HT1080 (cell line): ENCODE results near the gene DPYD. TPM values are rescaled to one million over a fixed set of nuclear protein-coding genes. Genes with fewer than 3 reads are reported as not detected.

Experiments
- DNase-seq: peaks from one replicate; pipeline ENCODE4 v3.0.0-alpha.2; 2015; ENCODE audit warnings: low read depth
- total RNA-seq: library from RNA; depleted of rRNA; stranded (reverse); fragments of >200 nt; shearing (Covaris generic); gene quantifications from 2 replicates; pipeline ENCODE4 v1.2.3, GENCODE V29; 2014

Gene DPYD
- total RNA-seq, 1 experiment from 2014 or later = 24.1 TPM

DNA sequence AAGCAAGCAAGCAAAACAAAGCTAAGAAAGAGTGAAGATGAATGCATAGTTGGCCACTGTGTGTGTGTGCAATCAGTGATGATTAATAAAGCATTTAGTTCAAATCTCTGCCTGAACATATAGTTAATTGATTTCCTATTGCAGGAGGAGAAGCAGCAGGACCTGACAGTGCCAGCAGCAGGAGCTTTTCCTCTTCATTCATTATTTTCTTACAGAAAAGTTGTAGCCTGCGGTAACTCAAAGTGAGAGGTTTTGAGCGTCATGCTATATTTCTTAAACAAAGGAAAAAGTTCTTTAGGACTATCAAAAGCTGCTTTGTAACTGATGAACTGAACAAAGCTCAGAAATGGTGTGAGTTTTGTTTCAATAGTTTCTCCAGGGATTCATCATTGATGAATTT lies 819.3 kb downstream of the DPYD start:
- DNase-seq = no peak

DNA sequence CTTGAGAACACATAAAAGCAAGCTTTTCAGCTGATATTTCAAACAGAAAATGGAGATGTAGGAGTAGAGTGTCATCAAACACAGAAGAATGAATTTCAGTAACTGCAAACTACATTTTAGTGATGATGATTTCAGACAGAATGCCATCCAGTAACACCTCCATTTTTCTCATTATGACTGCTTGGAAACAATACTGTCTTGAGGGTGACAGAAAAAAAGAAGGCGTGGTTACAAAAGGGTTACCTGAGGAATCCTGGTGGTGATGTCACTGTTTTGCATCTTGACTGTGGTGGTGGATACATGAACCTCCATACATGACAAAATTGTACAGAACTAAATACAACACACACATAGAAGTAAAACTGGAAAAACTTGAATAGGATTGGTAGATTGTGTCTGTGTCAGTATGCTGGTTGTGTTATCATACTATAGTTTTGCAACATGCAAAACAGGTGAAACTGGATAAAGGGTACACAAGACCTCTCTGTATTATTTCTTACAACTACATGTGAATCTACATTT lies 823.4 kb downstream of the DPYD start:
- no peak for DNase-seq

DNA sequence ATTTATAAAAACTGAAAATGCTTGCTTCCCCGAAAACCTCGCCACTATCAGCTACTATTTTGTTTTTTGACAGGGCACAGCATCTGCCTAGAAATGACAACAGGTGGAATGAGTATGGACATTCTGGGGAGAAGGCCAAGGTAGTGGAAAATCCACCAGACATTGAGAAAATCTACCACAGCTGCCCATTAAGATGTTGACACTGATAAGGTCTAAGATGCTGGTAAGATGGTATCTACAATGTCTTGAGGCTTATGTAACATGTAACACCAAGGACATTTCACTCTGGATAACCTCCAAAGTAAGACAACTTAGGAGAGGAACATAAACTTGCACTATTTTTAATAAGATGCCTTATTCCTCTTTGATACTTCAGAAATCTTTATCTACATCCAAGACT lies 825.1 kb downstream of the DPYD start:
- DNase-seq = no peak

DNA sequence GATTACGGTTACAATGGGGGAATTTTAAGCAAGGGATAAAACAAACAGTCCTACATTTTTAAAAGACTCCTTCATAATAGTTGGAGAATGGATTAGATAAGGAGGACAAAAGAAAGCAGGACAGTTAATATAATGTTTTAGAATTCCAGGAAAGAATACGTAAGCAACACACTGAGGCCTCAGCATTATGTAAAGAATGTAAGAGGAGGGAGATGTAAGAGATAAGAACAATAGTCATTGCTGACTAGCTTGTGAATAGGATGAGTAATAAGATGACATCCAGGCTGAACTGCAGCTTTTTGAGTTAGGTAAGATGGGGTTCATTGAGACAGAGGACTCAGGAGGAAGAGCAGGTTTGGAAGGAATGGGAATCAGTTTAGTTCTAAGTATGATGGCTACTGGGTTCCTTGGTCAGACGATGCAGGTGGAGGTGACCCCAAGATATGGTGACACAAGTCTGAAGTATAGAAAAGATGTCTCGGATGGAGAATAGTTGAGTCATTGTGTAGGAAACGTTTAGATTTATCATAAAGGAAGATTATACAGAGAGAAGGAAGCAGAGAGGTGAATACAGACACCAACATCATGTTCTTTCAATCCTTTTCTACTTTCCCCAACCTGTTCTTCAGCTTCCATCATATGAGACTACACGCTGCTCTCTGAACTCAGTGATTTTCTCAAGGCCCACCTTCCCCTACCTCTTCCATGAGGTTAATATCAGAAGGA lies 826.4 kb downstream of the DPYD start:
- DNase-seq = peak; percentile 88

DNA sequence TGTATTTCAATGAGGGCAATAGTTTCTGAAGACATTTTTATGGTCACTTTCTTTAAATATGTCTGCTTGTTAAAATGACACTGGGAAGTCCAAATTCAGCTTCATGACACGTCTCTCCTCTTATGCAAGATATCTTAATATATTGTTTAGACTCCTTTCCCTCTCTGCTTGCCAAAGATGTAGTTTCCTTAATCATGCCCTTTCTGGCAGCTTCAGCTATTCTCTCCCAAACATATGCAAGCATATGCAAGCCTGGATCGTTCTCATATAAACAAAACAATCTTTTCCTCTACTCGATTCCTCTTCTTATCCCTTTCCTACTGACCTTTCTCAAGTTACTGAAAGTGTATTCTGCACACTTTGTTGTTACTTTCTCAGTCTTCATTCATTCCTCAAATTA lies 827.1 kb downstream of the DPYD start:
- no peak for DNase-seq

DNA sequence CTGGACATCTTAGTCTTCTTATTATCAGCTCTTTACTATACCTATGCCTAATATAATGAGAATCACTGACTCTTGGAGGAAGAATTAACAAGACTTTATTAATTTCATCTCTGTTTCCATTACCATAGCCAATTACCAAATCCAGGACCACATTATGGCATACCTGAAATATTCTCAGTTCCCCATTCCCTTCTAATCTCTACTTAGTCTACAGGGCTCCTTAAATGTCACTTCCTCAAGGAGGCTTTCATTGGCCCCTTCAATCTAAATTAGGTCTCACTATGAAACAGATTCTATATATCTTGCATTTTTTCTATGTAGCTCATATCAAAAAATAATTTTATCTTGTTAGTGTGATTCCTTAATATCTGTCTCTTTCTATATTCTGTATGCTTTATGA lies 828.0 kb downstream of the DPYD start:
- no peak for DNase-seq

DNA sequence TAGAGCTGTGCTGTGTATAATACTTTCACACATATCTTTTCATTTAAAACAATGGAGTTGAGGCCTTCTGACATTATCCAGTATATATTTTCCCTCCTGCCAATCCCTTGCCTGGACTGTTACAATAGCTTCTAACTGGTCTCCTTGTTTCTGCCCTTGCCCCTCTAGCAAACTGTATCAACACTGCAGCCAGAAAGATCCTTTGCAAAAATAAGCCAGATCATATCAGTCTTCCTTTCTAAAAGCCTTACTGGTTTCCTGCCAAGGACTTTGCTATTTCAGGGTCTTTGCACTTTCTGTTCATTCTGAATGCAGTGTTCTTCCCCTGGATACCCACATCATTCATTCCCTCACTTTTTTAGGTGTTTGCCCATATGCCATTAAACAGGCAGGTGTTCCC lies 829.2 kb downstream of the DPYD start:
- no peak for DNase-seq

DNA sequence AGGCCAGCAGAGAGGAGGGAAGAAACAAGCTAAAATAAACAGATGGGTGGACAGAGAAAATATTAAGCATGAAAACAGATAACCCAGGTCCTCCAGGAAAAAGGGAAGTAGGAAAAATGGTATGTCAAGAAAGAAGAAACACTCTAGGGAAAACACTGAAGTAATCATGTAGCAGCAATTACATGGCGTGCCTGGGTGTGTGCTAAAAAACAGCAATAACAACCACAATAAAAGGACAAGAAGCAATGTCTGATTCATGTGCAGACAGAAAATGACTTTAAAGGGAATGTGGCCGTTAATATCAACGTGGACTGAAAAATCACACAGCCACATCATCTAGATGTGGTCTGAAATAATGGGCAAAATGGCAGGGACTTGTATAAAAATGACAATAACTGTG lies 829.6 kb downstream of the DPYD start:
- DNase-seq = no peak

DNA sequence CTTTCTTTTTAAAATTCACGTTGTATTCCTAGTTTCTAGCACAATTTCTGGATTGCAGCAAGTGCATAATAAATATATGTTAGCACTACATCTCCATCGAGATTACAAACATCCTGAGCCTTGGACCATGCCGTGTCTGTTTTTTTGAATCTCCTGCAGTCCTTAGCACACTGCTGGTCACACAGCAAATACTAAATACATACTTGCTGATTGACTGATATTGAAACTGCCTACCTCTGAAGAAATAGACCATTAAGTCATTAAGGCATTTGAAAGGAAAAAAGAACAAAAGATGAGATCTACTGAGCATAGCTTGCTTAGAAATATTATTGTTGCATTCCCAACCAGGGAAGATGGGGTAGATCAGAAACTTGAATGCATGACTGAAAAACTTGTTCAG lies 830.1 kb downstream of the DPYD start:
- no peak for DNase-seq

DNA sequence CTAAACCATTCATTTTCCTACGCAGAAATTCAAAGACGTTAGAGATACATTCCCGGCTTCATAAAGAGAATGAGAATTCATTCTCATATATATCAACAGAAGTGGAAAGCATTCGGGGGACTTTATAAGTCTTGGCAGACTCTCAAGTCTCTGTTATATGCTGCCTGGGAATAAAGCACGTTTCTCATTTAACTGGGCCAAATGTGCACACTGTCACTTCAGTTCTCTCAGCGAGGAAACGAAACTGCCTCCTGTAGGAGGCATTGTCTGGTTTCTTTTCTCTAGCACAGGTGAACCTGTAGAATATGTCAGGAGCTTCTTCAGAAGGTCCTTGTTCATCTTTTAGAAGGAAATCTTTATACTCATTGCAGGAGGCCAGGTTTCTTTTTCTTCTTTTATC lies 831.7 kb downstream of the DPYD start:
- DNase-seq = no peak

DNA sequence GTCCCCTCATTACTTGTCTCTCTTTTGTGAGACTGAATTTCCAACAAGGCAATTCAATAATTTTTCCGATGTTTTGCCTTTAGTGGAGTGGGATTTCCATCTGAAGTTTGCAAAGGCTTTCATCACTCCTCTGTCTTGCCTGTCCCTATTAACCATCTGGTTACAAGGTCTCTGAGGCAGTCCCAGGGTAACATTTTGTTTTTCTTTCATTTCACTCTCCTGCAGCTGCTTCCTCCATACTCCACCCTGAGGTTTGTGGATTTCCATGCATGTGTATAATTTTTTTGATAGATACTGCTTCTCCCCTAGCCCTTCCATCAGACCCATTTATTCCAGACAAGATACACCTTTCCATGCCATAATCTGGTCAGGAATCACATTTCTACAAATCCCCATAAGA lies 832.4 kb downstream of the DPYD start:
- no peak for DNase-seq

DNA sequence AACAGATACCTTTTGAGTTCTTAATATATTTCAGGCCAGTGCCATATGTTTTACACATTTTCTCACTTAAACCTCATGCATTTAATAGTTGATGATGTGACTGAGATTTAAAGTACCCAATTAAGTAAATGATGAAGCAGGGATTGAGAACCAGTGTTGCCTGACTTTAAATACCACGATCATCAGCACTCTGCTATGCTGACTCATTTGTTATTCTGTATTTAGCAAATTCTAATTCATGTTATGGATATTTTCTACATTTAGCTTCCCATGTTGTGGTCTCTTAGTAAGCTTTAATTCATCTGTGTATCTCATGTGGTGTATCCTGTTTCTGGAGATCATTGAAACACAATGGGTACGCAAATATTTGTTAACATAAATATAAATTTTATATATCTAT lies 836.3 kb downstream of the DPYD start:
- no peak for DNase-seq

DNA sequence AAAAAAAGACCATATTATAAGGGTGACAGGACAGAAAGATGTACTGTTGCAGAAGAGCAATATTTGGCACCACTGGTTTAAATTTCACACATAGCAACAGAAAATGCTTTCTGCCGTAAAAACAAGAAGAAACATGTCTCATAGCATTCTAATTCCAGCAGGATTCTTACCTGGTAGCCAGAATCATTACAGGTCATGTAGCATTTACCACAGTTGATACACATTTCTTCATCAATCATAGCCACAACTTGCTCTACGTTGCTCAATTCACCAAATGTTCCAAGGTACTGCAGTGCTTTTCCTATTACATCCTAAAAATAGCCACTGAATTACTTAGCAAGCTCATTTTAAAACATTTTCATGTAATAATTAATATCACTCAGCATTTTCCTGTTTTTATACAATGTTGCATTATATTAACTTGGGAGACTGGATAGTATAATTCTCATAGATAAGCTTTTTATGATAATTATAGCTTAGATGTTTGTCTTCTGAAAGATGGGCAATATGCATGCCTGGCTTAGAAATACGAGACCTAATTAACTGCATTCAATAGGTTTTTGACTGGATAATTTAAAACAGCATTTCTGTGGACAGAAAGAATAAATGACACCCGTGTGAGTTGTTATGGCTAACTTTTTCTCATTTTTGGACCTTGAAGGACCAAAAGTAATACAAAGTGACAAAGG lies 838.5 kb downstream of the DPYD start:
- no peak for DNase-seq

DNA sequence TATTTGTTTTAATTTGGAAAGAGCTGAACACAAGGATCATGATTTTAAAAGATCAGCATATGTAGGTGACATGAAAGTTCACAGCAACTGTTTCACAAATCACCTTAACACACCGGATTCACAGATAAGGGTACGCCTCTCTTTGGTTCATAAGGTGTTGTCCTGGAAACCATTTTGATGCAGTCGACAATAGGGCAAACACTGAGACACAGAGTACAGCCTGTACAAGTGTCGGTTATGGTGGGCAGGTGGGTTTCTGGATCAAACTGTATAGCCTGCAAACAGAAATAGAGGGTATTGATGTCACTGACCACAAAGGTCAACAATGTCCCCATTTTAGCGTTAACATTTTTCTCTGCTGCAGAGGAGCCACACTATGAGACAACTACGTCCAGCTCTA lies 842.0 kb downstream of the DPYD start:
- no peak for DNase-seq

DNA sequence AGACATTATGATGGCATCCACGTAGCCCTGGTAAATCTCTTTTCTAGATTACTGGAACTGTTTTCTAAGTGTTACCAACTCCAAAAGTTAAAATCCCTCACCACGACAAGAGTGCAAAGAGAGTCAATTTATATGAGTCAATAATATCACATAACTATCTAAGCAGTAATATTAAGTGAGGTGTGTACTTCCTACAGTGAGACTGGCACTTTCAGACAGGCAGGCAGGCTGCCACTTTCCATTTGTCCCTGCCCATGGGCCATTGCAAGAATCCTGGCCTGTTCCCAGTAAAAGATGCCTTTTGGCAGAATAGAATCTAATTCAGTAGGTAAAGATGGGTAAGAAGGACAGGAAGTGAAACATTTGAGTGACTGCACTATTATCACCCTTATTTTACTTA lies 843.6 kb downstream of the DPYD start:
- no peak for DNase-seq

DNA sequence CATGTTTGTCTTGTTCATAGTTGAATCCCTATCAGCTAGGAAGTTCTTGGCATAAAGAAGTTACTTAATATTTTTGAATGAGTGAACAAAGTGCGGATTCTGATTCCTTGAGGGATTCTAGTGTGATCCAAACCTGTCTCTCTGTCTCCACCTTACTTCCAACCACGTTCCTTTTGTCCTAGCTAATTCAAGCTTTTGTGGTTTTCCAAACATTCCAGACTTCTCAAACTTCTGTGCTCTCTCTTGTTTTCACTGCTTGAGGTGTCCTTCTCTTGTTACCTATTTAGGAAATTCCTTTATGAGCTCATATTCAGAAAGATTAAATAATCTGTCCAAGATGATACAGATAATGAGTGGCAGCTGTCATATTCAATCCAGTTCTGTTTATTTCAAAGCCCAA lies 846.1 kb downstream of the DPYD start:
- DNase-seq = peak; percentile 8

DNA sequence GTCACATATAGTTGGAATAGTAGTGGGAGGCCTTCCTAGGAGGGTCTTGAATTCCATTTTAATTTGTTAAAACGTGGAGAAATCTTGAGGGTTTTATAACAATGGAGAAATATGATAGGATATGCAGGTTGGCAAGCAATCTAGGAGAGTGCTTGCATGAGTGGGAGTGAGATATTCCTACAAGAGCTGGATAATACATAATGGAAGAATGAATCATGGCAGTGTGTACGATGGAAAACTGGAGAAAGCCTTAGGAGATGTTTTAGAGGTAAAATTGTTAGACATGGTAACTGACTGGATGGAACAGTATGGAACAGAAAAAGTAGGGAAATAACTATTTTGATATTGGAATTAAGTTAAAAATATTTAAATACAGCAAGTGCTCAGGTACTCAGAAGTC lies 846.9 kb downstream of the DPYD start:
- DNase-seq = no peak

DNA sequence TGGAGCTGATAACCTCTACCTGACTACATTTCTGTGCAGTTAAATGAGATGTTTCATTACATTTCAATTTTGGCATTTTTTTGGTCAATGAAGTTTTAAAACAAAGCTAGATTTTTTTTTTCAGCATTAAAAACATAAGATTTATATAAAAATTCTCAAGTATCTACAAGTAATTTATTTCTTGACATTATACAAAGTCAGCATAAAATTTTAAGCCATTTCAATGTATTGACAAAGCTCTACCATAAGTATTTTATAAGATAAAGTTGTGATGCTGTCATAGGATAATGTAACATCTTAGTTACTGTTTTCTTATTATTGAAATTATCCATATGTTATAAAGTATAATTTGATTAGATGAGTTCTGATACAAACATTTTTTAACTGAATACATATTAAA lies 847.7 kb downstream of the DPYD start:
- DNase-seq = no peak

DNA sequence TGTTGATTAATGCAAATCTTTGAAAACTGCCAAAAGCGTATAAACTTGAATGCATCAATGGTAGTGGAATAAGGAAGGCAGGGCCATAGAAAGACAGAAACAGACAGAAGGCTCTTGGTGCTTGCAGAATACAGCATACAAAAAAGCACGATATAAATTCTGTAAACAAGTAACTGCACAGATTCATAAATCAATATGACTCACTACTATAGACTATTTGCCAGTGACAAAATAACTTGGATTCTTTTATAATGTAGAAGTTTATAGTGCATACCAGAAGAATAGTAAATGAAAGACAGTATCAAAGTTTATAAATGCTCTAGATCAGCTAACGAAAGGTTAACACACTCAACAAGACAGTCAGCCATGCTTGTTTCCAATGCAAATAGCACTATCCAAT lies 849.7 kb downstream of the DPYD start:
- DNase-seq = no peak

DNA sequence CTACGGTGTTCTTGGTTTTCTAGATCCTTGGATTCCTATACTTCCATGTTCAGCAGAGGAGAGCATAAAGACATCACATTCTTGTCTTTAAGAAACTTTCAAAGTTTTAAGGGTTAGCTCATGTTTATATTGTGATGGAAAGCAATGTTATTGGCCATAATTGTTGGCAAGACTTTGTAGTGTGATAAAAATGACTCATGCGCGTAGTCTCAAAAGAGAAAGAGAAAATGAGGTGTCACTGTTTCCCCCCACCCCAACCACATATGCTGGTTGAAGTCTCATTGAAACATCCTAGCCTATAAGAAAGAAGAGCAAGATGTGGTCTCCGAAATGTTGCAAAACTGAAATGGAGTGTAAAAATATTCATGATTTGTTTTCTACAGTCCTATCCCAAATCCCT lies 850.5 kb downstream of the DPYD start:
- no peak for DNase-seq

DNA sequence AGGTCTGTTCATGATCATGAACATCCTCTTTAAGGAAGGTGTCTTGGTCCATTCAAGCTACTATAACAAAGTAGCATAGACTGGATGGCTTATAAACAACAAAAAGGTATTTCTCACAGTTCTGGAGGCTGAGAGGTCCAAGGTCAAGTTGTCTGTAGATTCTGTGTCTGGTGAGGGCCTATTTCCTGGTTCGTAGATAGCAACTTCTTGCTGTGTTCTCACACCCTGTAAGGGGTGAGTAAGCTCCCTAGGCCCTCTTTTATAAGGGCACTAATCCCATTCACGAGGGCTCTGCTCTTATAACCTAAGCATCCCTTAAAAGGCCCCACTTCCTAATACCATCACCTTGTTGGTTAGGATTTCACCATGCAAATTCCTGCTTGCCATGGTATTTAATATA lies 851.5 kb downstream of the DPYD start:
- no peak for DNase-seq

DNA sequence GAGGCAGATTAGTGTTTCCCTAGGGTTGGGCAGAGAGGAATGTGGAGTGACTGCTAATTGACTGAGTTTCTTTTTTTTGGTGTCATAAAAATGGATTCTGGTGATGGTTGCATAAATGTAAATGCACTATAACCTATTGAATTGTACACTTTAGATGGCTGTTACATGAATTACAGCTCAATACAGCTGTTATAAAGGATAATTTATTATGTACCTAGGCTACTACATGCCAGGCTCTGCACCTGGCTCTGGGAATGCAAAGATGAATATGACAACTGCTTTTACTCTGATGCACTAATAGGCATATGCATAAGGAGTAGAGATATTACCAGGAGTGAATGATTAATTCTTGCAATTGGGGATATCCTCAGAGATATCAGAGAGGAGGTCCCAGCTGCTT lies 854.0 kb downstream of the DPYD start:
- no peak for DNase-seq

DNA sequence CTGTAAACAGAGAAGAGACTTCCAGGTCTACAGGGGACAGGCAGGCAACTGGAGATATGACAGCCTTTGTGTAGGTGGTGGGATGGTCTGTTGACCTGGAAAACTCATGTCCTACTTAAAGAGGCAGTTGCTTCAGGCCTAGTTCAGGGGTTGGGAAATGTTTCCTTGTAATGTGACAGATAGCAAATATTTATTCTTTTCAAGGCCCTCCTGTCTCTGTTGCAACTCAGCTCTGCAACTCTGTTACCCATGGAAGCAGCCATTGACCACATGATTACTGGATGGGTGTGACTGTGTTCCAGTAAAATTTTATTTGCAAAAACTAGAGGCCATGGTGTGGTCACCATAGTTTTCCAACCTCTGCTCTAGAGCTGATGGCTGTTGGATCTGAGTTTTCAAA lies 857.3 kb downstream of the DPYD start:
- no peak for DNase-seq
